Endodermal cell (in vitro differentiated cells): Measurements from ENCODE around the gene CLBA1. TPM values are rescaled to one million over a fixed set of nuclear protein-coding genes. Genes with fewer than 3 reads are reported as not detected.

Experiments used
- DNase-seq: peaks from one replicate; pipeline ENCODE4 v3.0.0-alpha.2; 2017
- H3K27ac ChIP-seq: 2 replicates; pipeline ENCODE4 v1.5.1; 2013; ENCODE audit warnings: mild to moderate bottlenecking, low read depth, low read length, moderate library complexity
- H3K27me3 ChIP-seq: 2 replicates; pipeline ENCODE4 v1.6.1; 2013; ENCODE audit warnings: mild to moderate bottlenecking, low read length, moderate library complexity; ENCODE audit not compliant: insufficient read depth, control insufficient read depth, poor library complexity, severe bottlenecking
- H3K36me3 ChIP-seq: 2 replicates; pipeline ENCODE4 v1.7.0; 2013; ENCODE audit warnings: mild to moderate bottlenecking, low read length, moderate library complexity; ENCODE audit not compliant: control insufficient read depth, insufficient read depth
- H3K4me1 ChIP-seq: one replicate; pipeline ENCODE4 v1.7.0; 2013; ENCODE audit warnings: low read length; ENCODE audit not compliant: control insufficient read depth, insufficient read depth
- H3K4me3 ChIP-seq: 2 replicates; pipeline ENCODE4 v1.5.1; 2013; ENCODE audit warnings: mild to moderate bottlenecking, low read length, moderate library complexity
- H3K9ac ChIP-seq: 2 replicates; pipeline ENCODE4 v1.6.1; 2013; ENCODE audit warnings: mild to moderate bottlenecking, low read length, moderate library complexity; ENCODE audit not compliant: poor library complexity, severe bottlenecking; ENCODE audit errors: extremely low read depth
- H3K9me3 ChIP-seq: 2 replicates; pipeline ENCODE4 v1.6.1; 2013; ENCODE audit warnings: mild to moderate bottlenecking, low read length, moderate library complexity; ENCODE audit not compliant: control insufficient read depth
- H3K27ac Mint-ChIP-seq: 2 replicates; pipeline ENCODE4 v1.8.0; 2020; ENCODE audit warnings: mixed read lengths
- H3K27me3 Mint-ChIP-seq: 2 replicates; pipeline ENCODE4 v1.8.0; 2021; ENCODE audit warnings: mild to moderate bottlenecking, mixed read lengths; ENCODE audit not compliant: insufficient read depth
- H3K36me3 Mint-ChIP-seq: 2 replicates; pipeline ENCODE4 v1.8.0; 2020; ENCODE audit warnings: low read depth, mixed read lengths
- H3K4me1 Mint-ChIP-seq: 2 replicates; pipeline ENCODE4 v1.8.0; 2020; ENCODE audit warnings: mixed read lengths
- H3K4me3 Mint-ChIP-seq: 2 replicates; pipeline ENCODE4 v1.8.0; 2020; ENCODE audit warnings: mild to moderate bottlenecking, moderate library complexity, mixed read lengths
- H3K9me3 Mint-ChIP-seq: 2 replicates; pipeline ENCODE4 v1.8.0; 2020; ENCODE audit warnings: mild to moderate bottlenecking, mixed read lengths
- CTCF ChIP-seq: fragments of 200-600 bp; sonication (generic); conservative IDR thresholded peaks from 2 replicates; pipeline ENCODE4 v1.5.0; 2021; ENCODE audit warnings: antibody characterized with exemption, mild to moderate bottlenecking
- WGBS, 2 experiments: methylation state at CpG; one replicate each; pipeline versions ENCODE4 v1.1.5 to v1.1.7; 2013; ENCODE audit warnings: missing lambda C conversion rate in 2 of 2, mixed read lengths in 1 of 2; ENCODE audit not compliant: insufficient coverage in 1 of 2, insufficient read length in 1 of 2; 5-methylcytosine and 5-hydroxymethylcytosine counted together
- total RNA-seq, 2 donors: library from RNA; stranded (reverse); fragmentation: NEBNext Ultra II Directional in 1 of 2; extraction: Animal tissue kit (Norgen Biotek cat#: 25700) in 1 of 2; gene quantifications; 2 replicates in 1 of 2; 3 replicates in 1 of 2; pipeline ENCODE4 v1.2.1, GENCODE V29; 2021

Gene CLBA1
- total RNA-seq, 2 donors from 2014 or later: 11.2 to 12.5 TPM

GRCh38 chr14:104991896-104992230 is 6.3 kb downstream of the CLBA1 start:
- peaks cover 2% of the 10 kb centered on the region for H3K4me1 Mint-ChIP-seq
- peaks cover 42% of the 10 kb centered on the region for H3K36me3 Mint-ChIP-seq
- no peak overlapping the region for H3K27ac Mint-ChIP-seq
- H3K27me3 Mint-ChIP-seq: no peaks in the 10 kb centered on the region
- Histone ChIP-seq H3K4me3 (no peak overlapping the region), H3K9me3 (no peaks in the 10 kb centered on the region), H3K4me1 (peaks cover under 1% of the 10 kb centered on the region), H3K27me3 (no peaks in the 10 kb centered on the region), H3K27ac (no peak overlapping the region), H3K36me3 (peaks cover 12% of the 10 kb centered on the region), H3K9ac (no peak overlapping the region)
- no peak for DNase-seq
- no peak for TF ChIP-seq CTCF
- 96 to 98% methylated on average over 31 to 32 of the region's 34 CpGs for WGBS, 2 experiments
- H3K4me3 Mint-ChIP-seq: no peak overlapping the region
- H3K9me3 Mint-ChIP-seq: no peaks in the 10 kb centered on the region

- WGBS, 2 experiments: 95 to 96% methylated on average over 10 to 11 of the region's 11 CpGs
- no peak overlapping the region for H3K27ac ChIP-seq
- peaks cover 39% of the 10 kb centered on the region for H3K36me3 Mint-ChIP-seq
- DNase-seq: no peak
- no peaks in the 10 kb centered on the region for H3K9me3 ChIP-seq
- no peaks in the 10 kb centered on the region for H3K27me3 ChIP-seq
- H3K4me1 ChIP-seq: no peaks in the 10 kb centered on the region
- no peak for TF ChIP-seq CTCF
- H3K27me3 Mint-ChIP-seq: no peaks in the 10 kb centered on the region
- no peak overlapping the region for H3K4me3 ChIP-seq
- H3K4me3 Mint-ChIP-seq: no peak overlapping the region
- H3K4me1 Mint-ChIP-seq: no peaks in the 10 kb centered on the region
- no peaks in the 10 kb centered on the region for H3K9me3 Mint-ChIP-seq
- H3K27ac Mint-ChIP-seq: no peak overlapping the region
- peaks cover 12% of the 10 kb centered on the region for H3K36me3 ChIP-seq
- H3K9ac ChIP-seq: no peak overlapping the region
Observed at GRCh38 chr14:104992501-104992900, 6.9 kb downstream of the CLBA1 start.

GRCh38 chr14:104993306-104993705 is 7.7 kb downstream of the CLBA1 start:
- Histone ChIP-seq H3K4me3 (no peak overlapping the region), H3K9me3 (no peaks in the 10 kb centered on the region), H3K27ac (no peak overlapping the region), H3K27me3 (no peaks in the 10 kb centered on the region), H3K9ac (no peak overlapping the region), H3K36me3 (peaks cover 12% of the 10 kb centered on the region), H3K4me1 (no peaks in the 10 kb centered on the region)
- Mint-ChIP-seq H3K4me3 (no peak overlapping the region), H3K36me3 (peaks cover 39% of the 10 kb centered on the region), H3K9me3 (no peaks in the 10 kb centered on the region), H3K4me1 (no peaks in the 10 kb centered on the region), H3K27me3 (no peaks in the 10 kb centered on the region), H3K27ac (no peak overlapping the region)
- WGBS, 2 experiments: 95 to 97% methylated on average over 7 to 12 of the region's 12 CpGs
- TF ChIP-seq CTCF: no peak
- DNase-seq: peak; percentile 28
